Neuronal stem cell (in vitro differentiated cells): ENCODE results near the gene FGFR4.

ENCODE experiments used
- DNase-seq: peaks from one replicate; pipeline ENCODE4 v3.0.0-alpha.2; 2013; ENCODE audit warnings: low spot score
- H2AFZ ChIP-seq: one replicate; pipeline ENCODE4 v1.6.1; 2013; ENCODE audit warnings: mild to moderate bottlenecking, low read length, inconsistent platforms
- H2AK5ac ChIP-seq: 2 replicates; pipeline ENCODE4 v1.6.1; 2013; ENCODE audit warnings: low read depth, mild to moderate bottlenecking, inconsistent platforms, low read length, moderate library complexity, mixed read lengths
- H2BK120ac ChIP-seq: 2 replicates; pipeline ENCODE4 v1.6.1; 2013; ENCODE audit warnings: low read depth, mild to moderate bottlenecking, inconsistent platforms, low read length, moderate library complexity, mixed read lengths
- H2BK12ac ChIP-seq: one replicate; pipeline ENCODE4 v1.6.1; 2013; ENCODE audit warnings: low read length, inconsistent platforms
- H2BK15ac ChIP-seq: 2 replicates; pipeline ENCODE4 v1.6.1; 2013; ENCODE audit warnings: mild to moderate bottlenecking, low read length, inconsistent platforms, mixed read lengths
- H2BK5ac ChIP-seq: one replicate; pipeline ENCODE4 v1.6.1; 2013; ENCODE audit warnings: inconsistent platforms, mild to moderate bottlenecking, low read length, moderate library complexity
- H3K14ac ChIP-seq: one replicate; pipeline ENCODE4 v1.6.1; 2013; ENCODE audit warnings: low read length, inconsistent platforms
- H3K18ac ChIP-seq: 2 replicates; pipeline ENCODE4 v1.6.1; 2013; ENCODE audit warnings: low read length, inconsistent platforms
- H3K23ac ChIP-seq: 2 replicates; pipeline ENCODE4 v1.6.1; 2013; ENCODE audit warnings: low read depth, mild to moderate bottlenecking, mixed read lengths, low read length, inconsistent platforms; ENCODE audit not compliant: poor library complexity
- H3K27ac ChIP-seq: replicated peaks from 3 replicates; pipeline ENCODE4 v1.5.1; 2013; ENCODE audit warnings: low read length, inconsistent platforms
- H3K27me3 ChIP-seq, 3 experiments: 2 replicates each; pipeline ENCODE4 v1.6.1; 2013; ENCODE audit warnings: low read length in 3 of 3, mild to moderate bottlenecking in 2 of 3, inconsistent platforms in 1 of 3, low read depth in 1 of 3, mixed read lengths in 1 of 3, moderate library complexity in 1 of 3; ENCODE audit not compliant: control insufficient read depth in 3 of 3, insufficient read depth in 3 of 3
- H3K36me3 ChIP-seq, 2 donors: replicated peaks in 1 of 2; 2 replicates each; pipeline ENCODE4 v1.6.1; 2013; ENCODE audit warnings: low read length in 2 of 2; ENCODE audit not compliant: control insufficient read depth in 2 of 2, insufficient read depth in 2 of 2
- H3K4ac ChIP-seq: 2 replicates; pipeline ENCODE4 v1.6.1; 2013; ENCODE audit warnings: inconsistent platforms, mild to moderate bottlenecking, low read length, moderate library complexity
- H3K4me1 ChIP-seq, 2 donors: 1 replicate in 1 of 2; 2 replicates in 1 of 2; pipeline ENCODE4 v1.6.1; 2013; ENCODE audit warnings: low read length in 2 of 2, low read depth in 1 of 2; ENCODE audit not compliant: control insufficient read depth in 2 of 2, insufficient read depth in 1 of 2
- H3K4me2 ChIP-seq: one replicate; pipeline ENCODE4 v1.6.1; 2013; ENCODE audit warnings: mild to moderate bottlenecking, low read length, inconsistent platforms; ENCODE audit not compliant: insufficient read depth, poor library complexity, severe bottlenecking
- H3K4me3 ChIP-seq, 2 donors: 2 replicates each; pipeline ENCODE4 v1.5.1; 2013; ENCODE audit warnings: low read length in 2 of 2, mild to moderate bottlenecking in 2 of 2, inconsistent platforms in 1 of 2, moderate library complexity in 1 of 2
- H3K79me1 ChIP-seq: one replicate; pipeline ENCODE4 v1.6.1; 2013; ENCODE audit warnings: low read depth, mild to moderate bottlenecking, inconsistent platforms, low read length, moderate library complexity
- H3K9ac ChIP-seq: one replicate; pipeline ENCODE4 v1.6.1; 2013; ENCODE audit warnings: mild to moderate bottlenecking, low read depth, low read length, inconsistent platforms; ENCODE audit not compliant: poor library complexity
- H3K9me3 ChIP-seq, 2 donors: replicated peaks in 1 of 2; 2 replicates each; pipeline versions ENCODE3 to v1.6.1; 2013; ENCODE audit warnings: low read length in 2 of 2, mild to moderate bottlenecking in 2 of 2, inconsistent platforms in 1 of 2, low read depth in 1 of 2, mixed read lengths in 1 of 2, moderate library complexity in 1 of 2; ENCODE audit not compliant: control insufficient read depth in 2 of 2, insufficient read depth in 1 of 2
- H4K8ac ChIP-seq: one replicate; pipeline ENCODE4 v1.6.1; 2013; ENCODE audit warnings: low read depth, mild to moderate bottlenecking, inconsistent platforms, low read length, moderate library complexity
- H4K91ac ChIP-seq: one replicate; pipeline ENCODE4 v1.6.1; 2013; ENCODE audit warnings: low read length, low read depth, mild to moderate bottlenecking, inconsistent platforms; ENCODE audit not compliant: poor library complexity
- WGBS, 2 donors: extraction: QIAGEN DNeasy Blood & Tissue Kit; methylation state at CpG; one replicate each; pipeline ENCODE4 v1.1.7; 2013; ENCODE audit warnings: missing lambda C conversion rate in 2 of 2, mixed read lengths in 1 of 2; ENCODE audit not compliant: insufficient read length in 2 of 2, insufficient replicate concordance in 1 of 2; ENCODE audit errors: extremely low coverage in 2 of 2; 5-methylcytosine and 5-hydroxymethylcytosine counted together

The FGFR4 gene

GRCh38 chr5:177089127-177089526 is 2.4 kb downstream of the FGFR4 start:
- peaks cover 4 to 16% of the 10 kb centered on the region in 2 donors for H3K4me1 ChIP-seq
- no peak overlapping the region for H4K8ac ChIP-seq
- H3K27ac ChIP-seq = no peak overlapping the region
- H2BK15ac ChIP-seq = no peak overlapping the region
- H3K4ac ChIP-seq = no peak overlapping the region
- H2AK5ac ChIP-seq = no peak overlapping the region
- no peak overlapping the region for H2BK12ac ChIP-seq
- H3K18ac ChIP-seq = peak overlapping the region; percentile 11
- H3K27me3 ChIP-seq = peaks cover 0 to 63% (median 6%) of the 10 kb centered on the region in 3 experiments
- H3K4me3 ChIP-seq = no peak overlapping the region
- no peak overlapping the region for H4K91ac ChIP-seq
- H2BK5ac ChIP-seq = no peak overlapping the region
- no peak overlapping the region for H2BK120ac ChIP-seq
- H3K14ac ChIP-seq = no peak overlapping the region
- H3K23ac ChIP-seq = peak overlapping the region; percentile 50
- peaks cover 2% of the 10 kb centered on the region for H3K79me1 ChIP-seq
- WGBS, 2 donors = no CpG with 5 or more reads among the region's 5 CpGs
- no peak for DNase-seq
- H3K9me3 ChIP-seq = no peaks in the 10 kb centered on the region
- H3K36me3 ChIP-seq = peaks cover 0 to 14% of the 10 kb centered on the region in 2 donors
- no peak overlapping the region for H3K9ac ChIP-seq
- no peak overlapping the region for H3K4me2 ChIP-seq
- H2AFZ ChIP-seq = no peak overlapping the region

- WGBS, 2 donors = no CpG with 5 or more reads among the region's 21 CpGs
Measured at GRCh38 chr5:177089825-177090641, 3.3 kb downstream of the FGFR4 start.

GRCh38 chr5:177090813-177091212 is 4.1 kb downstream of the FGFR4 start:
- H2BK120ac ChIP-seq = no peak overlapping the region
- DNase-seq = no peak
- H2BK12ac ChIP-seq = no peak overlapping the region
- H3K27ac ChIP-seq = no peak overlapping the region
- H4K91ac ChIP-seq = no peak overlapping the region
- no peak overlapping the region for H2AFZ ChIP-seq
- H2BK5ac ChIP-seq = no peak overlapping the region
- no peak overlapping the region for H3K14ac ChIP-seq
- no peak overlapping the region for H4K8ac ChIP-seq
- H2AK5ac ChIP-seq = no peak overlapping the region
- H3K4me3 ChIP-seq = no peak overlapping the region
- no peak overlapping the region for H3K23ac ChIP-seq
- no peak overlapping the region for H2BK15ac ChIP-seq
- H3K4me2 ChIP-seq = no peak overlapping the region
- H3K9me3 ChIP-seq = no peaks in the 10 kb centered on the region
- no peak overlapping the region for H3K4ac ChIP-seq
- peaks cover 0 to 60% (median 6%) of the 10 kb centered on the region in 3 experiments for H3K27me3 ChIP-seq
- peaks cover 2% of the 10 kb centered on the region for H3K79me1 ChIP-seq
- no peak overlapping the region for H3K18ac ChIP-seq
- peaks cover 0 to 14% of the 10 kb centered on the region in 2 donors for H3K36me3 ChIP-seq
- H3K4me1 ChIP-seq = peaks cover 7 to 24% of the 10 kb centered on the region in 2 donors
- no CpG with 5 or more reads among the region's 13 CpGs for WGBS, 2 donors
- no peak overlapping the region for H3K9ac ChIP-seq

More at GRCh38 chr5:177089825-177090641, 3.3 kb downstream of the FGFR4 start:
- Histone ChIP-seq H3K18ac (no peak overlapping the region), H3K36me3 (peaks cover 0 to 14% of the 10 kb centered on the region in 2 donors), H3K27me3 (peaks cover 0 to 63% (median 6%) of the 10 kb centered on the region in 3 experiments), H4K8ac (no peak overlapping the region), H2BK120ac (no peak overlapping the region), H3K4ac (no peak overlapping the region), H3K27ac (no peak overlapping the region), H3K23ac (peak overlapping the region; percentile 89), H3K9me3 (no peaks in the 10 kb centered on the region), H2AFZ (no peak overlapping the region), H3K79me1 (peaks cover 2% of the 10 kb centered on the region), H2AK5ac (no peak overlapping the region), H2BK5ac (peak overlapping the region; percentile 15), H3K9ac (peak overlapping the region; percentile 45), H2BK15ac (no peak overlapping the region), H4K91ac (peak overlapping the region; percentile 60), H3K4me1 (peaks cover 7 to 23% of the 10 kb centered on the region in 2 donors), H3K4me3 (peak overlapping the region in 1 of 2 donors; percentile 54), H3K14ac (peak overlapping the region; percentile 25), H2BK12ac (no peak overlapping the region), H3K4me2 (no peak overlapping the region)
- DNase-seq = no peak

- Histone ChIP-seq H2AK5ac (no peak overlapping the region), H3K18ac (no peak overlapping the region), H2BK5ac (no peak overlapping the region)
Measured at GRCh38 chr5:177091232-177091631, 4.5 kb downstream of the FGFR4 start.

More at GRCh38 chr5:177091232-177091631, 4.5 kb downstream of the FGFR4 start:
- H2BK12ac ChIP-seq = no peak overlapping the region
- no peak overlapping the region for H3K27ac ChIP-seq
- peaks cover 2% of the 10 kb centered on the region for H3K79me1 ChIP-seq
- peaks cover 0 to 56% (median 6%) of the 10 kb centered on the region in 3 experiments for H3K27me3 ChIP-seq
- no peak overlapping the region for H3K4me3 ChIP-seq
- H3K36me3 ChIP-seq = peaks cover 0 to 15% of the 10 kb centered on the region in 2 donors
- no peak overlapping the region for H3K4me2 ChIP-seq
- no peak overlapping the region for H3K9ac ChIP-seq
- no peak overlapping the region for H3K4ac ChIP-seq
- no peak for DNase-seq
- H4K8ac ChIP-seq = no peak overlapping the region
- no peak overlapping the region for H3K14ac ChIP-seq
- H2BK15ac ChIP-seq = no peak overlapping the region
- WGBS, 2 donors = no CpG with 5 or more reads among the region's 3 CpGs
- no peak overlapping the region for H3K23ac ChIP-seq
- H2BK120ac ChIP-seq = no peak overlapping the region
- no peaks in the 10 kb centered on the region for H3K9me3 ChIP-seq
- H4K91ac ChIP-seq = no peak overlapping the region
- no peak overlapping the region for H2AFZ ChIP-seq
- peaks cover 7 to 20% of the 10 kb centered on the region in 2 donors for H3K4me1 ChIP-seq
